Adipose tissue (tissue), 3 donors: ENCODE results near the gene GPLD1. TPM values are rescaled to one million over a fixed set of nuclear protein-coding genes. Genes with fewer than 3 reads are reported as not detected.

ENCODE experiments used
- H3K27ac ChIP-seq: one replicate; pipeline ENCODE4 v1.5.1; 2013; ENCODE audit warnings: low read depth, low read length
- WGBS, 3 donors: extraction: QIAGEN DNeasy Blood & Tissue Kit; methylation state at CpG; one replicate each; pipeline ENCODE4 v1.1.7; 2013; 5-methylcytosine and 5-hydroxymethylcytosine counted together
- polyA plus RNA-seq, 3 donors: library from polyadenylated mRNA; stranded (reverse); fragments of 200-250 nt; gene quantifications; one replicate each; pipeline ENCODE4 v1.2.3, GENCODE V29; 2013
- donor health status: healthy with polysubstance abuse.
- donor health status: Bipolar disorder and iron deficiency.
- donor health status: healthy.

Gene GPLD1
- polyA plus RNA-seq, 3 donors = 0.52 to 1.7 (median 0.67) TPM

DNA sequence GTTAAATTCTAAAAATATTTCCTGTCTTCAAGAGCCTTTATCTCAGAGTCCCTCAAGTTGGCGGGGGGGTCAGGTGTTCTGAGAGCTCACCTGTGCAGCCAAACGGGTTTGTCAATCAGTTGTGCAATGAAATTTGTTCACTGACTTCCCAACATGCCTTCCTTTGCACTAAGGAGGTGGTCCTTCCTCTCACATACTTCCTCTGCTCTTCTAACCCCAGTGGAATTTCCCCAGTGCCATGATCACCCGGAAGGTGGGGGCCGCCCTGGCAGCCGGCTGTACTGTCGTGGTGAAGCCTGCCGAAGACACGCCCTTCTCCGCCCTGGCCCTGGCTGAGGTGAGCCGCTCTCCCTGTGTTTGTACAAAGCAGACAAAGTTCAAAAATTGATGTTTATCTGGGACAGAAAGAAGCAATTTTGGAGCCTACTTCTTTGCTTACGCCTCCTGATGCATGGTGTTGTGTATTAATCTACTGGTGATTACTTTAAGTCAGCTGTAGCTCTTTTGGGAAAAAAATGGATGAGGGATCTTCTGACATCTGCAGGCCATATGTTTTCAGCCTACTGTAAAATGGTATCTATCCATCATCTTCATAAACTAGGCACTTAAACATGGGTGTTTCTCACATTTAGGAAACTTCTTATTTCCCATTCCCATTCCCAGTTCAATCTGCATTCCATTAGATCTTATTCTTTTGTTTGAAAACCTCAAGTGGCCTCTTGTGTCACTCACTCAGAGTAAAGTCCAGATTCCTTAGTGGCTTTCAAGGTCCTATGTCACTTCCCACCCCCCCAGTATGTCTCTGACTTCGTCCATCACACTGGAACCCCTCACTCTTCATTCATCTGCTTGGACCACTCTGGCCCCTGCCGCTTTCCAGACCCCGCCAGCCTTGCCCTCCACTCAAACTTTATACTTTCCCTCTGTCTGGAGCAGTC is 15.5 kb upstream of the GPLD1 start:
- 88 to 94% (median 91%) methylated on average over 14 of the region's 14 CpGs for WGBS, 3 donors
- no peak overlapping the region for H3K27ac ChIP-seq

DNA sequence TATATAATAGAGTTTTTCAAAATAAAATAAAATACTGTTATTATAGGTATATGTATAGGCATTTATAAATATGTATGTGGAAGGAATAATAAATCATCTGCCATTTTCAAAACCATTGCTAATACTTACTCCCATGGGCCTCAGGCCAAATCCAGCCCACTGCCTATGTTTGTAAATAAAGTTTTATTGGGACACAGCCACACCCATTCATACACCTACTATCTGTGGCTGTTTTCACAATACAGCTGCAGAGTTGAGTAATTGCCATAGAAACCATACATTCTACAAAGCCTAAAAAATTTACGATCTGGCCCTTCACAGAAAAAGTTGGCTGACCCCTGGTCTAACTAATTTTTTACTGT is 14.9 kb upstream of the GPLD1 start:
- no peak overlapping the region for H3K27ac ChIP-seq

DNA sequence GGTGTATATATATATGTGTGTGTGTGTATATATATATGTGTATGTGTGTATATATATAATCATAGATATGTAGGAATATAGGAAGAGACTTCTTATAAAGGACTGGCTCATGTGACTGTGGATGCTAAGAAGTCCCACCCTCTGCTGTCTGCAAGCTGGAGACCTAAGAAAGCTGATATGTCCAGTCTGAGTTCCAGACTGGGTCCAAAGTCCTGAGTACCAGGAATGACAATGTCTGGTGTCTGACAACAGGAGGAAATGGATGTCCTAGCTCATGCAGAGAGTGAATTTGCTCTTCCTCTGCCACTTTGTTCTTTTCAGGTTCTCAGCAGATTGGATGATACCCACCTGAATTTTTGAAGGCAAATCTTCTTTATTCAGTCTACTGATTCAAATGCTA is 12.5 kb upstream of the GPLD1 start:
- no peak overlapping the region for H3K27ac ChIP-seq

More for the DNA sequence above, 14.9 kb upstream of the GPLD1 start:
- 94 to 97% (median 97%) methylated on average over 1 of the region's 1 CpG for WGBS, 3 donors

DNA sequence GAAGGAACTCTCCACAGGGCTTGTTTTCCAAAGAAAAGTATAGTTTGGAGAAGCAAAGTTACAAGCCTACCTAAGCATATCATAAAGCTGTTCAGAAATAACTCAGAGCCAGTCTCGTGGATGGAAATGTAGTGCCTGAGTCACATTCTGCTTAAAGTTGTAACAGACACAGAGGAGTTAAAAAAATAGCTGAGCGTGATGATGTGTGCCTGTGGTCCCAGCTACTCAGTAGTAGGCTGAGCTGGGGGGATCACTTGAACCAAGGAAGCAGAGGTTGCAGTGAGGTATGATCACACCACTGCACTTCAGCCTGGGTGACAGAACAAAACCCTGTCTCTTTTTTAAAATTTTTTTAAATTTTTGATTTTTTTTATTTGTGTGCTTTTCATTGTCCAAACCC is 12.0 kb upstream of the GPLD1 start:
- no peak overlapping the region for H3K27ac ChIP-seq
- WGBS, 3 donors = 75 to 81% (median 79%) methylated on average over 2 of the region's 2 CpGs

DNA sequence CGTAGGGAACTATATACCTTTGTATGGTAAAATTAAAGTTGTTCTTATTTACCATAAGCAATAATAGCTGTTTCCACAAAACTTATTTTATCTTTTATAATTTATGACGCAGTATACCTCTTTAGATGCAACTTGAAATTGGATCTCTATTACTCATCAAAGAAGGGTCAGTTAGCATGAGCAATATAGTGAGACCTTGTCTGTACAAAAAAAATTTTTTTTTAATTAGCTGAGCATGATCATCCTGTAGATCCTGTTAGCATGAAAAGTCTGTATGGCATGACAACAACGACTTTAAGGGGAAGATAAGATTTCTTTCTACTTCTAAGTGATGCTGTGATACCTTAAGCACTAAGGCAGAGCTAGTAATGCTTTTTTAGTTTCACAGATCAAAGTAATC is 11.3 kb upstream of the GPLD1 start:
- no peak overlapping the region for H3K27ac ChIP-seq
- 85 to 92% (median 85%) methylated on average over 3 of the region's 3 CpGs for WGBS, 3 donors

DNA sequence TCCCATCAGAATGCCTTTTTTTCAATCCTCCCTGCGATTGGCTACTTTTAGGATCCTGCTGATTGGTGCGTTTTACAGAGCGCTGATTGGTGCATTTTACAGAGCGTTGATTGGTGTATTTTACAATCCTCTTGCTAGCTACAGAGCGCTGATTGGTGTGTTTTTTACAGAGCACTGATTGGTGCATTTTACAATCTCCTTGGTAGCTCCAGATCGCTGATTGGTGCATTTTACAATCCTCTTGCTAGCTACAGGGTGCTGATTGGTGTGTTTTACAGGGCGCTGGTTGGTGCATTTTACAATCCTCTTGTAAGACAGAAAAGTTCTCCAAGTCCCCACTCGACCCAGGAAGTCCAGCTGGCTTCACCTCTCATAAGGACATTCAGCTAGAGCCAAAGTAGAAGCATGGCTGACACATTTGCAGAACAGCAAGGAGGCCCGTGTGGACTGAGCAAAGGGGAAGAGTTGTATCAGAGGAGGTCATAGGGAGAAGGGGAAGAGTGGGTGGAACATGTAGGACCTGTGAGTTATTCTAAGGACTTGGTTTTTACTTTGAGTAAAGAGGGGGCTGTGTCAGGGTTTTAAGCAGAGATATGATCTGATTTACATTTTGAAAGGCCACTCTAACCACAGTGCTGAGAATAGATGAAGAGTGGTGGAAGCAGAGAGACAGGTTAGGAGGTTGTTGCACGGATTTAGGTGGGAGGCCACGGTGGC is 8.0 kb upstream of the GPLD1 start:
- no peak overlapping the region for H3K27ac ChIP-seq
- 88 to 96% (median 93%) methylated on average over 11 of the region's 11 CpGs for WGBS, 3 donors

DNA sequence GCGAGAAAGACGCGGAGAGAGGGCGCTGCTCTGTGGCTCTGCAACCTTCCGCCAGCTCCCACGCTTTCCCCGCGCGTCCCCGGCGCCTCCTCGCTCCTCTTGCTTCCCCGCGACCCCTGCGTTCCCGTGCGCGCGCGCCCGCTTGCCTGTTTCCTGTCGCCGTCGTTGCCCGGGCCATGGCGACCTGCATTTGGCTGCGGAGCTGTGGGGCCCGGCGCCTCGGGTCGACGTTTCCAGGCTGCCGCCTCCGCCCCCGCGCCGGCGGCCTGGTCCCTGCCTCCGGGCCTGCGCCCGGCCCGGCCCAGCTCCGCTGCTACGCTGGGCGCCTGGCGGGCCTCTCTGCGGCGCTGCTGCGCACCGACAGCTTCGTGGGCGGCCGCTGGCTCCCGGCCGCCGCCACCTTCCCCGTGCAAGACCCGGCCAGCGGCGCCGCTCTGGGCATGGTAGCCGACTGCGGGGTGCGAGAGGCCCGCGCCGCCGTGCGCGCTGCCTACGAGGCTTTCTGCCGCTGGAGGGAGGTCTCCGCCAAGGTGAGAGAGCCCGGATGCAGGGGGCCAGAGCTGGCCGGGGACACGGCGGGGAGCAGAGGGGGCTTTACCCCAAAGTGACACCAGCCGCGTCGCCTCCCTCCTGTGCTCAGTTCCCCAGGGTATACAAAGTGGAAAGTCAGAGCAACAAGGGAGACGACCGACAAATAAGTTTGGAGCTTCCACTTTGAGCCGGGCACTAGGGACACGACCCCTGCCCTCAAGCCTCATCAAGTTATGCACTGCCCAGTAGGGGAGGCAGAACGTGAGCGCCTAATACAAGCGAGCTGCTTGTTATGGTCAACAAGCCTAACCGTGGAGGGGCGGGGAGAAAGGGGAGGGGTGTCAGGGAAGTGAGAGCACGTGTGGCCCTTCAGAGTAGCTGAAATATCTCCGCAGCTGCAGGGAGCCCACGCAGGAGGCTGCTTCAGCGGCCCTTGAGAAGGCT is 5.7 kb upstream of the GPLD1 start, which contains the start of gene ALDH5A1:
ALDH5A1 (plus strand) TSS at position 149 of the 975 bp plus-strand sequence; CDS start at position 177, 28 bp downstream.
- WGBS, 3 donors = 1% methylated on average over 53 to 93 of the region's 93 CpGs

DNA sequence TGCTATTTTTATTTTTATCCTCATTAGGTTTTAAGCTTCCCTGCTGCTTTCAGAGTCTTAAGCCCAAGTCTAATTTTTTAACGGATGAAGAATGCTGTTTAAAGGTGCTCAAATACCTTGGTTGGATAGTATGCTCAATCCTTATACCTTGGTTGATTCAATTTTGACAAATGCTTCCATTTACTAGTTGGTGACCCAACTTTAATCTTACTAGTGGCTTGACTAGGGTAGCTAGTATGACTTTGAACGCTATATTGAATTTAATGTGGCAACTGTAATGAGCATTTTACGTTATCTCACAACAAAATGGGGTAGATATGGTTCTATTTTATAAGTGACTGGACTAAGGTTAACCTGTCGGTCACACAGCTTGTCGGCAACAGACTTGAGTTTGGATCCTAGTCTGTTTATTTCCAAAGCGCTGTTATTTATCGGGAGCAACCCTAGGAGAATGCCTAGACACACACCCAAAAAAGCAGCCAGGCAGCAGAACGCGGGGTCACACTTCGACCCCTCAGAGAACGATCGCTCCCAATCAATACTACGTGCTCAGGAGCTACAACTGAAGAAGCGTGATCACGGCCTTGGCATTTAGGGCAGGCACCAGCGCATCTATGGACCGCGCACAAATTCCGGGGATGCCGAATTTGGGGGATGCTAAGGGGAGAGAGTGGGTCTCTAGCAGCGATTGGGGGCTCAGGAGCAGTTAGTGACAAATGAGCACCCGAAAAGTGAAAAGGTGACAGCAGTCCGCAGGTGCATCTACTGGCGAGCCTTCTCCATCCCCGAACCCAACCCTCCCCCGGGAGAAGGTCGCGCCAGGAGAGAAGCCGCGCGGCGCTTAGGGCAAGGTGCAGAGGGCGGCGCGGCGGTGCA is 4.8 kb upstream of the GPLD1 start:
- no peak overlapping the region for H3K27ac ChIP-seq
- 14 to 24% (median 16%) methylated on average over 24 to 36 of the region's 36 CpGs for WGBS, 3 donors

More for the DNA sequence above, 5.7 kb upstream of the GPLD1 start, which contains the start of gene ALDH5A1:
- no peak within 1 kb of the TSS for H3K27ac ChIP-seq

DNA sequence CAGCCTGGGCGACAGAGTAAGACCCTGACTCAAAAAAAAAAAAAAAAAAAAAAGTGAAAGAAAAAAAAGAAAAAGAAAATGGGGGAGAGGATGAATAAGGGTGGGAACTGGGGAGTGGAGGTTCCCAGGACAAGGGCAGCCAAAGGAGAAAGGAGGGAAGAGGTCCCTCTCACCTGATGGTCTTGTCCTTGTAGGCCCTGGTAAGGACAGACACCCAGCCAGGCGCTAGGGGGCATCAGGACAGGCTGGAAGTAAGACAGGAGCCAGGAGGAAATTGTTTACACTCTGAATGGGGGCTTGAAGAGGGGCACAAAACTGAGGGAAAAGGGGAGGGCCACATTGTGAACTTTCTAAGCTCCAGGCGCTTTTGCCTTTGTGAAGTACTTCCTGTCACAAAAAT is 3.1 kb upstream of the GPLD1 start:
- WGBS, 3 donors = 76 to 87% (median 84%) methylated on average over 3 of the region's 3 CpGs
- no peak overlapping the region for H3K27ac ChIP-seq

DNA sequence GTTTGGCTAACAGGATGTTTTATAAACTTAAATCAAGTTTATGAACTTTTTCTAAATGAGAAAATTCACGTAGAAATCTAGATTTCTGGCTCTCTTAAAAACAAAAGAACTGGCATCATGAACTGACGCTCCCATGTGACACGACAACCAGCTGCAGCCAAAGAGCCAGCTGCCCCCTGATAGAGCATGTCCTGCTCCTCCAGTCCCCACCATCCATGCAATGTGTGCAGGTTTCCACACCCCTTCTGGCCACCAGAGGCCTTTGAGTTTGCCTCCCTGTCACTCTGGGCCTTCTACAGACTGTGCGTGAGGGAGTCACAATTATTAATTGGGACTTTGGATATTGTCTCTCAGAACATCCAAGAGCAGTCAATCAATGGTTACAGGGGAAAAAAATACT is 1.6 kb upstream of the GPLD1 start:
- WGBS, 3 donors = 87 to 92% (median 91%) methylated on average over 4 of the region's 4 CpGs
- H3K27ac ChIP-seq = no peak overlapping the region

DNA sequence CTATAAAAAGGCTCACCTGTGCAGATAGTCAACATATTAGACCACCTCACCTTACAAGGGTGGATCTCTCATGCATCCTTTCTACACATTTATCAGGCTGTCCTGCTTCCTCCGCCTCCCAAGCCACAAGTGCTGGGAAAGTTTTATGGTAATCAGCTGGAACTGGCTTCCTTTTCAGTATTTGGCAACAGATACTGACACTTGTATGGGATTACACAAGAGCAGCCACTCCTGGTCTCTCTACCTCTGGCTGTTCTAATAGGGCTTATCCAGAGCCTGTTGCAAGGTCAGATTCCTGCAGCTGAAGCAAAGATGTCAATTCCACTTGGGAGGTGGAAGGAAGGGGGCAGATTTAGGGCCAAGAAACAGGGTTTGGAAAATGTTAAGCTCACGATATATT is 503 bp upstream of the GPLD1 start:
- WGBS, 3 donors = 36 to 66% (median 54%) methylated on average over 2 of the region's 2 CpGs
- H3K27ac ChIP-seq = no peak overlapping the region

DNA sequence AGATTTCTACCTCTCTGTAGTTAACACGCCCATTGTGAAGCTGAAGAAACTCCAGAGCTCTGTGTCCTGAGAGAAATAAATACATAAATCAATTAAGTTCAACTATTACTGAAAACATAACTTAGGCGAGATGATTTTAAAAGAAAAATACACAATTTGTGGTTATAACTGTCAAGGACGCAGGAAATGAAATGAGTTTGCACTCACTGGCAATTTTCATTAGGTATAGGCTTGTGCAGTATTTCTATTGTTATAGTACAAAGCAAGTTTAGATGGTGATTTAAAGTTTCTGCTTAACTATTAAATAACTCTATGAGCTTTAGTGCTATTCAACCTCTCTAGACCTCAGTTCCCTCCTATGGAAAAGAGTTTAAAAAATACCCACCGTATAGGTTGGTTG is 3.3 kb downstream of the GPLD1 start:
- WGBS, 3 donors = 75 to 91% (median 79%) methylated on average over 4 of the region's 4 CpGs

DNA sequence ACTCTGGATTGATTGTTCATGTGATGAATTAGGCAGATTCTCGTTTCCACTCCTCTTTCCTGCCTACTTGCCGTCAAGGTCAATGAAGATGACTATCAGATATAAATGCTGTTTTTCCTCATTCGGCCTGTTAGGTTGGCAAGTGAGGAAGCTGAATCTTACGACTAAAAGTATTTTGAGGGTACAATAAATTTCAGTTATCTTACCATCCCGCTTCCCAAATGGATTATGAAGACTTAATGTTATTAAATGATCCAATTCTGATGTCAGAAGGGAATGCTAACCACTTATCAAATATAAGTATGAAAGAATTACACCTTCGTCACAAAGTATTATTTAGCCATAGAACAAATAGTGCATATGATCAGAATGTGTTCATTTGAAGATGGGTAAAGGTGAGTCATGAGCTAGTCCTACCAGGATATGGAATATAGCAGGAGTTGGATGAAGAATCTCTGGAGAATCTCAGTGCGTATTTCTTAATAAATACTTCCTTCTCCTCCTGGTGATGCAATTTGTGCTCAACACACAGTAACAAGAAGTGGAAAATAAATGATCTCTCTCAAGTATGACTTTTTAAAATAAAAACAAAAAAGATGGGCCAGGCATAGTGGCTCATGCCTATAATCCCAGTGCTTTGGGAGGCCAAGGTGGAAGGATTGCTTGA is 4.6 kb downstream of the GPLD1 start:
- 82 to 89% (median 84%) methylated on average over 7 of the region's 7 CpGs for WGBS, 3 donors
- H3K27ac ChIP-seq = no peak overlapping the region

More for the DNA sequence above, 3.3 kb downstream of the GPLD1 start:
- no peak overlapping the region for H3K27ac ChIP-seq

DNA sequence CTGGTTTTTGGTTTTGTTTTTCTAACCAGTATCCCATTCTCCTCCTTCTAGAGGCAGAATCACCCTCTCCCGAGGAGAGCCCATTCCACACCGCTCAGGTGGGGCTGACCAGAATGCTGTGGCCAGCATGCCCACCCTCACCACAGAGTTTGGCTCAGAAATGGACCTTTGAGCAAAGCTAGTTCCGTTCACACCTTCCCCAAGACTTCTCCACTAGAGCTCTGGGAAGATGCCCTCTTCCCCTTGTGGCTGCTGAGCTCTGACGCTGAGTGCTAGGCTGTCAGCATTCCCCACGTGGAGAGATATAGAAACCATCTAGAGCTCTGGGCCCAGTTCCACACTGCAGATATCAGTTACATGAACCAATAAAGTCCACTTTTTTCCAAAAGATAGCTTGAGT is 7.9 kb downstream of the GPLD1 start:
- H3K27ac ChIP-seq = no peak overlapping the region
- 82 to 88% (median 86%) methylated on average over 5 of the region's 5 CpGs for WGBS, 3 donors

DNA sequence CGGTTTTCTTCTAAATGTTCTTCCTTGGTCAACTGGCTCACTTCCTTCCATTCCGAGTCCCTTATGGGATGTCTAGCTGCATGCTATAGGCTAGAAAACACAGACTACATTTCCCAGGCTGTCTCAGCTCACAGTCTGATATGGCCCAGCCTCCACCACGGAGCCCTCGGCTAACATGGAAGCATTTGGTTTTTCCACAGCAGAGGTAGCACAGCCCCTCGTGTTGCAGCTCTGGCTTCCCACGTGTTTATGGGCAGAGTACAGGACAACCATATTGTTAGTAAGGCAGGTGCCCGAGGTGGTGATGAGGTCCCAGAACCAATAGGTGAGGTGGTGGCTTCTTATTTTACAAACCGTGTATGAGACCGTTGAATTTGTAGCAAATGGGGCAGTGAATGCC is 8.7 kb downstream of the GPLD1 start:
- no peak overlapping the region for H3K27ac ChIP-seq
- WGBS, 3 donors = 86 to 97% (median 89%) methylated on average over 9 of the region's 9 CpGs

DNA sequence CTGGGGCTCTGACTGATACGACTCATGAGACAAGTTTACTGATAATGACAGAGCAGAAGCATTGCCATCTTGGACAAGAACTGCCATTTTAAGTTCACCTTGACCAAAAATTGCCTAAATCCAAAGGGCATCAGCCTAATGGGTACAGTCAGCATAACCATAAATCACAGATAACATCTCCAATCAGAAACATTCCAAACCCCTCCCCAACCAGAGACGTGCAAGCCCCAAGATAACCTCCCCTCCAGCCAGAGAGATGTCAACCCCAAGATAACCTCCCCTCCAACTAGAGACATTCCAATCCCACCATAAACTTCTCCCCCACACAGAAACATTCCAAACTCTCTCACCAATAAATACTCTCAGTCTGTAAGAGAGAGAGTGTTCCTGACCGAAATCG is 10.5 kb downstream of the GPLD1 start:
- H3K27ac ChIP-seq = no peak overlapping the region
- 70 to 76% (median 71%) methylated on average over 4 of the region's 4 CpGs for WGBS, 3 donors

DNA sequence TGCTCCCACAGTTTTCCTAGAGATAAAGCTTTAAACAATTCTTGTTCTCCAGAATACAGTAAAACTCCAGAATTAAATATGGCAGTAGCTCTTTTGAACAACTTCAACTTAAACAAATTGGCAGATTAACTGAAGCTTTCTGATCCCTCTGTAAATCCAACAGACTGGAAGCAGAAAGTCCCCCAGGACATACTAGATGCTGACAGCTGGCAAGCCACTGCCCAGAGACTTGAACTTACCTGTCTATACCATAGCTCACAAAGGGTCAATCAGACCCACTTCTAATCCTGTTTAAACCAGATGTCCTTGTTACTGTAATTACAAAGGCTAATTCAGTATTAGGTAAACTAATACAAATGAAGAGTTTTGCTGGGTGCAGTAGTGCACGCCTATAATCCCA is 12.3 kb downstream of the GPLD1 start:
- 94 to 100% (median 97%) methylated on average over 1 of the region's 1 CpG for WGBS, 3 donors
- H3K27ac ChIP-seq = no peak overlapping the region
